Smooth muscle cell (in vitro differentiated cells): ENCODE results near the gene THADA. TPM values are rescaled to one million over a fixed set of nuclear protein-coding genes. Genes with fewer than 3 reads are reported as not detected.

ENCODE experiments used
- DNase-seq: peaks from one replicate; lab custom pipeline; 2025; ENCODE audit not compliant: unreplicated experiment; lab: John Stamatoyannopoulos, UW
- H2AFZ ChIP-seq: fragments of 200-600 bp; sonication (generic); 2 replicates; pipeline ENCODE4 v1.6.0; 2016; ENCODE audit warnings: antibody characterized with exemption, low read depth, mild to moderate bottlenecking
- H3F3A ChIP-seq: fragments of 200-600 bp; sonication (generic); 2 replicates; pipeline ENCODE4 v1.6.0; 2017; ENCODE audit warnings: antibody characterized with exemption, low read depth
- H3K27ac ChIP-seq: fragments of 200-600 bp; sonication (generic); 2 replicates; pipeline ENCODE4 v1.5.1; 2016; ENCODE audit warnings: low read depth, mild to moderate bottlenecking
- H3K27me3 ChIP-seq: fragments of 200-600 bp; sonication (generic); 2 replicates; pipeline ENCODE4 v1.6.1; 2016; ENCODE audit warnings: low read depth, mild to moderate bottlenecking
- H3K36me3 ChIP-seq: fragments of 200-600 bp; sonication (generic); 2 replicates; pipeline ENCODE4 v1.5.1; 2016; ENCODE audit warnings: low read depth
- H3K4me1 ChIP-seq: fragments of 200-600 bp; sonication (generic); 2 replicates; pipeline ENCODE4 v1.5.1; 2016; ENCODE audit warnings: low read depth
- H3K4me2 ChIP-seq: fragments of 200-600 bp; sonication (generic); 2 replicates; pipeline ENCODE4 v1.6.0; 2016; ENCODE audit warnings: mild to moderate bottlenecking
- H3K4me3 ChIP-seq: fragments of 200-600 bp; sonication (generic); 2 replicates; pipeline ENCODE4 v1.5.1; 2016; ENCODE audit warnings: mild to moderate bottlenecking
- H3K79me2 ChIP-seq: fragments of 200-600 bp; sonication (generic); 2 replicates; pipeline ENCODE4 v1.6.0; 2016; ENCODE audit warnings: low read depth, mild to moderate bottlenecking
- H3K9ac ChIP-seq: fragments of 200-600 bp; sonication (generic); 2 replicates; pipeline ENCODE4 v1.6.0; 2016; ENCODE audit warnings: low read depth
- H3K9me3 ChIP-seq: fragments of 200-600 bp; sonication (generic); replicated peaks from 2 replicates; pipeline ENCODE4 v1.5.1; 2016; ENCODE audit warnings: low read depth
- H4K20me1 ChIP-seq: fragments of 200-600 bp; sonication (generic); 2 replicates; pipeline ENCODE4 v1.6.0; 2016; ENCODE audit warnings: low read depth
- WGBS: methylation state at CpG from one replicate; pipeline ENCODE4 v1.1.7; 2016; ENCODE audit warnings: low lambda C conversion rate; 5-methylcytosine and 5-hydroxymethylcytosine counted together
- polyA plus RNA-seq: library from polyadenylated mRNA; unstranded; fragments of >200 nt; fragmentation: Nextera tagmentation; extraction: Ambion mirVana; gene quantifications from 2 replicates; pipeline ENCODE4 v1.2.1, GENCODE V29; 2016
- total RNA-seq: library from RNA; depleted of rRNA; stranded (reverse); fragments of >200 nt; gene quantifications from 2 replicates; pipeline ENCODE4 v1.2.3, GENCODE V29; 2014
- TF ChIP-seq, protein P1 (sequence below): fragments of 200-600 bp; sonication (generic); IDR thresholded peaks from 2 replicates; pipeline ENCODE4 v1.5.1; 2017; ENCODE audit warnings: borderline replicate concordance, mild to moderate bottlenecking, antibody characterized with exemption; ENCODE audit not compliant: insufficient read depth, poor library complexity, severe bottlenecking

The THADA gene
- total and polyA plus RNA-seq, 2 experiments from 2014 or later: 11.3 to 20.9 TPM

DNA sequence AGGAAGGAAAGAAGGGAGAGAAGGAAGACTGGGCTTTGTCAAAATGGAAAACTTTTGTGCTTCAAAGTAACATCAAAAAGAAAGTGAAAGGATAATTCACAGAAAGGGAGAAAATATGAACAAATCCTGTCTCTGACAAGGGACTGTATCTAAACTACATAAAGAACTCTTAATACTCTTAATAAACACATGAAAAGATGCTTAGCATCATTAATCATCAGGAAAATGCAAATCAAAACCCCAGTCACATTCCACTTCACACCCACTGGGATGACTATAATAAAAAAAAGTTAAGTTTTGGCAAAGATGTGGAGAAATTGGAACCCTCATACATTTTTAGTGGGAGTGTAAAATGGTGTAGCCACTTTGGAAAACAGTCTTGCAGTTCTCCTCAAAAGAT, 357.7 kb downstream of the THADA start:
- Histone ChIP-seq H4K20me1 (no peaks in the 10 kb centered on the region), H3K4me2 (no peak overlapping the region), H3K27me3 (no peaks in the 10 kb centered on the region), H3K9me3 (no peaks in the 10 kb centered on the region), H3K36me3 (no peaks in the 10 kb centered on the region), H3K79me2 (no peaks in the 10 kb centered on the region), H3K9ac (no peak overlapping the region), H3F3A (no peaks in the 10 kb centered on the region), H3K4me1 (no peaks in the 10 kb centered on the region), H3K4me3 (no peak overlapping the region), H2AFZ (no peak overlapping the region), H3K27ac (no peak overlapping the region)
- DNase-seq: no peak
- TF ChIP-seq, protein P1, sequence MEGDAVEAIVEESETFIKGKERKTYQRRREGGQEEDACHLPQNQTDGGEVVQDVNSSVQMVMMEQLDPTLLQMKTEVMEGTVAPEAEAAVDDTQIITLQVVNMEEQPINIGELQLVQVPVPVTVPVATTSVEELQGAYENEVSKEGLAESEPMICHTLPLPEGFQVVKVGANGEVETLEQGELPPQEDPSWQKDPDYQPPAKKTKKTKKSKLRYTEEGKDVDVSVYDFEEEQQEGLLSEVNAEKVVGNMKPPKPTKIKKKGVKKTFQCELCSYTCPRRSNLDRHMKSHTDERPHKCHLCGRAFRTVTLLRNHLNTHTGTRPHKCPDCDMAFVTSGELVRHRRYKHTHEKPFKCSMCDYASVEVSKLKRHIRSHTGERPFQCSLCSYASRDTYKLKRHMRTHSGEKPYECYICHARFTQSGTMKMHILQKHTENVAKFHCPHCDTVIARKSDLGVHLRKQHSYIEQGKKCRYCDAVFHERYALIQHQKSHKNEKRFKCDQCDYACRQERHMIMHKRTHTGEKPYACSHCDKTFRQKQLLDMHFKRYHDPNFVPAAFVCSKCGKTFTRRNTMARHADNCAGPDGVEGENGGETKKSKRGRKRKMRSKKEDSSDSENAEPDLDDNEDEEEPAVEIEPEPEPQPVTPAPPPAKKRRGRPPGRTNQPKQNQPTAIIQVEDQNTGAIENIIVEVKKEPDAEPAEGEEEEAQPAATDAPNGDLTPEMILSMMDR: no peak

DNA sequence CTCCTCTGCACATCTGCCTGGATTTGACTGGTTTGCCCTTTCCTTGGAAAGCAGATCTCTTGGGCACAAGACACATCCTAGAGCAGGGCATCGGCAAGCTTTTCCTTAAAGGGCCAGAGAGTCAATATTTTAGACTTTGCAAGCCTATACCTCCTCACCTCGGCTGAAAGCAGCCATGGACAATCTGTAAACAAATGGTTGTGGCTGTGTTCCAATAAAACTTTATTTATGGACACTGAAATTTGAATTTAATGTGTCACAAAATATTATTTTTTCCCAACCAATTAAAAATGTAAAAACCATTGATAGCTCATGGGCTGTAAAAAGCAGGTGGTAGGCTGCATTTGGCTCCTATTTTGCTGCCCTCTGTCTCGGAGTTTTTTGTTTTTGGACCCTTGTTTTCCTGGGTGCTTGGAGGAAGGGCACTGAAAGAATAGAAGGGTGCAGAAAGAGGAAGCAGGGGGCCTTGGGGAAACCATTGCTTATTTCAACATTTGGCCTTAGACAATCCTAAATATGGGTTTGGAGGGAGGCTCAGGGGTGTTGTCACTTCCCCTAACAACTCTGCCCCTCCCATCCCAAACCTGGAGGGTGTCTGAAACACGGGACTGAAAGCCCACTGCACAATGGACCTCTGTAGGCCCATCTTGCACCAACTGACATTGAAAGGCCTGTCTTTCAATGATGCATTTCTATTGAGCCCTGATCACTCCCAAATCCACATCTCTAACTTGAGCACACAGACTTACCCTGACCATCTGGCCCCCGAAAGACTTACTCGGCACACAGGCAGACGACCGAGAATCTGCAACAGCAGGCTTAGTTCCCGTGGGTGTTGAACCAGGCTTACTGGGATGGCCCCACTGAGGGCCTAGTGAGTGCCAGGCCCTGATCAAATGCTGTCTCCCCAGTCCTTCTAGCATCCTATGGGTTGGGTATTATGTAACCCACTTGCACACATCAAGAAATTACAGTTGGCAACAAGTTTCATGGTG, 362.3 kb downstream of the THADA start:
- TF ChIP-seq, protein P1: no peak
- WGBS: 75% methylated on average over 9 of the region's 9 CpGs
- H3K4me1 ChIP-seq: peaks cover 6% of the 10 kb centered on the region

DNA sequence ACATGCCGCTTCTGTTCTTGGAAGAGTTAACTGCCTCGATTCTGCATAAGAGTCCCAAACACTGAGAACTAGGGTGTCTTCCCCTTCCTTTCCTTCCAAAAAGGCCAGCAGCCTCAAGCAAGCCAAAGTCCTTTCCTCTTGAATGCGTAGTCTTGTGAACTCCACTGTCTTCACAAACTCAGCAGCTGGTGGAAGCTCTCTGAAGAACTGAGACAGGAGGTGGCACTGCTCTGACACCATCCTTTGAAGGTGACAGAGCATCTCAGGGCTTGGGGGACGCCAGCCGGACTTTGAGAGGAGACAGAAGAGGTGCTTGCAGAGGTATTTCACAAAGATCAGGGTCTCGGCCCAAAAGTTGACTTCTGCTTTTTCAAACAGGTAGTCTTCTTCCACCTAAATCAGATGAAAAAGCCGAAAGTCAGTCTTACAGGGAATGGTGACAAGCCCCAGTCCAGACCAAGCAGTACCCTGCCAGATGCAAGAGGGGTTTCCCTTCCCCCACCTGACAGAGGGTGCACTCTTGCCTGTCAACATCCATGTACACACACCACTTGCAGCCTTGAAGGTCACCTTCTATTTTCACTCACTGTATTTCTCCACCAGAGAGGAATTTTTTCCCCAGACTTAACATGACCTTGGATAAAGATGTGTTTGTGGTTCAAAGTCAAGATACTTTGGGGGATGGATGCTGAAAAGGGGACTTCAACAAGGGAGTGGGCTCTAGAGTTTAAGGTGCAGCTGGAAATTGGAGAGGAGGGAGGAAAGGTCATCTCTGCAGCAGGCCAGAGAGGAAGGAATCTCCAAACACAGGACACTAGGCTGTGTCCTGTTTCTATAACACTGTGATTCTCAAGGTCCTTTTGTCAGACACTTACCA, 364.6 kb downstream of the THADA start:
- 96% methylated on average over 7 of the region's 7 CpGs for WGBS
- Histone ChIP-seq H3K27me3 (no peaks in the 10 kb centered on the region), H3K4me2 (no peak overlapping the region), H3K79me2 (peaks cover under 1% of the 10 kb centered on the region), H3K9ac (no peak overlapping the region), H3K27ac (no peak overlapping the region), H3K36me3 (no peaks in the 10 kb centered on the region), H3K9me3 (no peaks in the 10 kb centered on the region), H3K4me1 (peaks cover 6% of the 10 kb centered on the region), H2AFZ (no peak overlapping the region), H3K4me3 (no peak overlapping the region), H4K20me1 (no peaks in the 10 kb centered on the region), H3F3A (peaks cover 6% of the 10 kb centered on the region)
- TF ChIP-seq, protein P1: no peak
- no peak for DNase-seq

More for the DNA sequence above, 362.3 kb downstream of the THADA start:
- H3K36me3 ChIP-seq: no peaks in the 10 kb centered on the region
- no peaks in the 10 kb centered on the region for H3K9me3 ChIP-seq
- H3K27ac ChIP-seq: no peak overlapping the region
- H3K4me3 ChIP-seq: no peak overlapping the region
- H3F3A ChIP-seq: no peaks in the 10 kb centered on the region
- no peak overlapping the region for H2AFZ ChIP-seq
- H3K79me2 ChIP-seq: no peaks in the 10 kb centered on the region
- no peak overlapping the region for H3K4me2 ChIP-seq
- DNase-seq: no peak
- H3K27me3 ChIP-seq: no peaks in the 10 kb centered on the region
- no peak overlapping the region for H3K9ac ChIP-seq
- no peaks in the 10 kb centered on the region for H4K20me1 ChIP-seq
